Breast epithelium (tissue), 4 donors: ENCODE data around the gene BRD4. TPM values are rescaled to one million over a fixed set of nuclear protein-coding genes. Genes with fewer than 3 reads are reported as not detected.

Source experiments
- DNase-seq, 2 donors: peaks; one replicate each; pipeline ENCODE4 v3.0.0-alpha.2; 2019; ENCODE audit warnings: low spot score in 2 of 2
- H3K27ac ChIP-seq, 2 donors: fragments of 200-600 bp; sonication (generic) in 1 of 2; one replicate each; pipeline ENCODE4 v1.5.1; 2016 to 2019; ENCODE audit warnings: mild to moderate bottlenecking in 1 of 2
- H3K27me3 ChIP-seq, 2 donors: fragments of 200-600 bp; sonication (generic) in 1 of 2; one replicate each; pipeline versions ENCODE4 v1.5.1 to v1.6.0; 2017 to 2019; ENCODE audit warnings: control low read depth in 1 of 2, mild to moderate bottlenecking in 1 of 2
- H3K36me3 ChIP-seq: fragments of 200-600 bp; one replicate; pipeline ENCODE4 v1.5.1; 2019
- H3K4me1 ChIP-seq, 2 donors: fragments of 200-600 bp; sonication (generic); one replicate each; pipeline ENCODE4 v1.5.1; 2016 to 2019; ENCODE audit warnings: control low read depth in 1 of 2
- H3K4me3 ChIP-seq, 3 donors: fragments of 200-600 bp; sonication (generic); 1 replicate in 2 of 3; 2 replicates in 1 of 3; pipeline ENCODE4 v1.5.1; 2016 to 2019; ENCODE audit warnings: mild to moderate bottlenecking in 3 of 3, moderate library complexity in 2 of 3
- H3K9me3 ChIP-seq, 2 donors: fragments of 200-600 bp; sonication (generic) in 1 of 2; one replicate each; pipeline ENCODE4 v1.5.1; 2016 to 2019; ENCODE audit warnings: control low read depth in 1 of 2
- CTCF ChIP-seq, 3 donors: fragments of 450-650 bp; IDR thresholded peaks; one replicate each; pipeline ENCODE4 v1.5.1; 2016 to 2017; ENCODE audit warnings: antibody characterized with exemption in 3 of 3, mild to moderate bottlenecking in 3 of 3, moderate library complexity in 3 of 3
- POLR2A ChIP-seq: fragments of 450-650 bp; IDR thresholded peaks from one replicate; pipeline ENCODE4 v1.6.1; 2016; ENCODE audit warnings: antibody characterized with exemption, mild to moderate bottlenecking, moderate library complexity
- POLR2AphosphoS5 ChIP-seq, 3 donors: sonication (generic); formaldehyde crosslinking; IDR thresholded peaks; one replicate each; pipeline ENCODE4 v1.6.1; 2017; ENCODE audit warnings: antibody characterized with exemption in 3 of 3
- intact Hi-C: fragments of 100-400 bp; cut with DNase I; formaldehyde crosslinking; loops from one replicate; pipeline ENCODE4 v1.15.1; 2023; ENCODE audit warnings: low total_unique reads
- total RNA-seq, 3 donors: library from RNA; depleted of rRNA; stranded (reverse); fragments of >200 nt; gene quantifications; one replicate each; pipeline ENCODE4 v1.1.0, GENCODE V29; 2016

BRD4 gene
- total RNA-seq, 3 donors from 2014 or later = 25.6 to 37.5 (median 33.8) TPM

GRCh38 chr19:15372470-15372869 is 40.1 kb upstream of the BRD4 start:
- Histone ChIP-seq H3K36me3 (peaks cover 12% of the 10 kb centered on the region), H3K4me3 (no peak overlapping the region), H3K9me3 (no peaks in the 10 kb centered on the region), H3K27ac (no peak overlapping the region), H3K4me1 (peaks cover 9 to 18% of the 10 kb centered on the region in 2 donors), H3K27me3 (no peaks in the 10 kb centered on the region)
- no peak for DNase-seq
- intact Hi-C loops = loop anchor here (10.0 kb wide), 1 partner anchor 48 kb away; no protein-coding TSS in a partner anchor
- TF ChIP-seq POLR2A = no peak
- TF ChIP-seq POLR2AphosphoS5 (IDR thresholded peaks at IDR 0.05) = no peak
- no peak for TF ChIP-seq CTCF (IDR thresholded peaks at IDR 0.05)

GRCh38 chr19:15371786-15372380 is 39.5 kb upstream of the BRD4 start:
- no peaks in the 10 kb centered on the region for H3K9me3 ChIP-seq
- intact Hi-C loops = loop anchor here (10.0 kb wide), 1 partner anchor 47 kb away; no protein-coding TSS in a partner anchor
- H3K4me3 ChIP-seq = no peak overlapping the region
- peaks cover 12% of the 10 kb centered on the region for H3K36me3 ChIP-seq
- H3K27me3 ChIP-seq = no peaks in the 10 kb centered on the region
- peaks cover 9 to 12% of the 10 kb centered on the region in 2 donors for H3K4me1 ChIP-seq
- TF ChIP-seq POLR2A (no peak), CTCF (IDR thresholded peaks at IDR 0.05) (no peak), POLR2AphosphoS5 (IDR thresholded peaks at IDR 0.05) (no peak)
- no peak for DNase-seq
- peak overlapping the region in 1 of 2 donors; percentile 26 for H3K27ac ChIP-seq

- intact Hi-C loops = loop anchor here (10.0 kb wide), 1 partner anchor 46 kb away; no protein-coding TSS in a partner anchor
- TF ChIP-seq POLR2A (no peak), POLR2AphosphoS5 (IDR thresholded peaks at IDR 0.05) (no peak), CTCF (IDR thresholded peaks at IDR 0.05) (no peak)
- Histone ChIP-seq H3K9me3 (no peaks in the 10 kb centered on the region), H3K27me3 (no peaks in the 10 kb centered on the region), H3K27ac (no peak overlapping the region), H3K4me3 (no peak overlapping the region), H3K4me1 (peaks cover 9% of the 10 kb centered on the region in 2 donors), H3K36me3 (peaks cover 12% of the 10 kb centered on the region)
- DNase-seq = no peak
Measured at GRCh38 chr19:15371119-15371518, 38.8 kb upstream of the BRD4 start.

GRCh38 chr19:15369594-15369891 is 37.2 kb upstream of the BRD4 start:
- no peak overlapping the region for H3K27ac ChIP-seq
- peaks cover 12% of the 10 kb centered on the region for H3K36me3 ChIP-seq
- intact Hi-C loops = no loop called here

More at GRCh38 chr19:15369594-15369891, 37.2 kb upstream of the BRD4 start:
- no peaks in the 10 kb centered on the region for H3K27me3 ChIP-seq
- H3K9me3 ChIP-seq = no peaks in the 10 kb centered on the region
- no peak overlapping the region for H3K4me3 ChIP-seq
- TF ChIP-seq POLR2A (no peak), POLR2AphosphoS5 (IDR thresholded peaks at IDR 0.05) (no peak), CTCF (IDR thresholded peaks at IDR 0.05) (no peak)
- no peak for DNase-seq
- peaks cover 2 to 6% of the 10 kb centered on the region in 2 donors for H3K4me1 ChIP-seq
